Activated T-helper 1 cell treated with anti-CD3 and anti-CD28 coated beads, Interleukin-2, amount 50 U/mL, for 16 hours (primary cell): Measurements from ENCODE around the gene SNRPA.
A peak's percentile ranks its signal among the peaks of the same experiment; 100 is the strongest.

Source experiments
- DNase-seq, 2 donors: peaks; one replicate each; pipeline ENCODE4 v3.0.0-alpha.2; 2020; ENCODE audit warnings: low read depth in 1 of 2, low spot score in 1 of 2

The SNRPA gene

DNA sequence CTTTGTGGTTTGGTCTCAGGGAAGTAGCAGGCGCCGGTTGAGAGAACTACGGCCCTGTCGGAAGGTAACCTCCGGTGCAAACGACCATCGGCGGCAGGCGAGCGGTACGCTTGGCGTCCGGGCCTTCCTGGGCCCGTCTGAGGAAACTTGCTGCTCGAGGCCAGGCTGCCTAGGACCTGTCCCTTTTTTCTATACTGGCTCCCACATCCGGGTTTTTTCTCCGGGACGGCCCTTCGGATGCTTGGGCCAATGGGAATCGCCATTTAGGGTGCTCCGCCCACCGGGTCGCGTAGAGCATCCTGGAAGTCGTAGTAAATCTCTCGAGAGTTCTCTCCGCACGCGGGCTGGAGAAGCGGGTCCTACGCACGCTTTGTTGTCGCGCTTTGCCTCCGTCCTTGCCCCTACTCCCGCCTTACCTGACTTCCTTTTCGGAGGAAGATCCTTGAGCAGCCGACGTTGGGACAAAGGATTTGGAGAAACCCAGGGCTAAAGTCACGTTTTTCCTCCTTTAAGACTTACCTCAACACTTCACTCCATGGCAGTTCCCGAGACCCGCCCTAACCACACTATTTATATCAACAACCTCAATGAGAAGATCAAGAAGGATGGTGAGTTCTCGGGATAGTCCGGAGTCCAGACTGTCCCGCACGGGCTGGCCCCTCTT lies at the start of gene SNRPA:
SNRPA (plus strand) TSS at position 330 of the 664 bp plus-strand sequence; CDS start at position 536, 206 bp downstream.
- DNase-seq = peak; percentile 91 to 92

DNA sequence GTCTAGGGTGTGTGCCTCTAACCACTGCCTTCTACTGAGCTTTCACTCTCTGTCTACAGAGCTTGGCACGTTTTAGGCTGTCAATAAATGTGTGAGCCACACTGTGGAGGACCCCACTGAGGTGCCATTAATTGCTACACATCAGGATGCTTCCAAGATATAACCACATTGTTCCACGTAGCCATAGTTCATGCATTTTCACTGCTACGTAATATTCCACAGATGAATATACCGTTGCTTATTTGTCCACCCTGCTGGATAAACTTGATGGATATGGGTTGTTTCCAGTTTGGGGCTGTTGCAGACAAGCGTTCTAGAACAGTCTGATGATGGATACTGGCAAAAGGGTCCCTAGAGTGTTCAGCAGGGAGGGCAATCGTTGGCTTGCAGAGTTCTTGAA lies 49.2 kb upstream of the SNRPA start:
- no peak for DNase-seq

DNA sequence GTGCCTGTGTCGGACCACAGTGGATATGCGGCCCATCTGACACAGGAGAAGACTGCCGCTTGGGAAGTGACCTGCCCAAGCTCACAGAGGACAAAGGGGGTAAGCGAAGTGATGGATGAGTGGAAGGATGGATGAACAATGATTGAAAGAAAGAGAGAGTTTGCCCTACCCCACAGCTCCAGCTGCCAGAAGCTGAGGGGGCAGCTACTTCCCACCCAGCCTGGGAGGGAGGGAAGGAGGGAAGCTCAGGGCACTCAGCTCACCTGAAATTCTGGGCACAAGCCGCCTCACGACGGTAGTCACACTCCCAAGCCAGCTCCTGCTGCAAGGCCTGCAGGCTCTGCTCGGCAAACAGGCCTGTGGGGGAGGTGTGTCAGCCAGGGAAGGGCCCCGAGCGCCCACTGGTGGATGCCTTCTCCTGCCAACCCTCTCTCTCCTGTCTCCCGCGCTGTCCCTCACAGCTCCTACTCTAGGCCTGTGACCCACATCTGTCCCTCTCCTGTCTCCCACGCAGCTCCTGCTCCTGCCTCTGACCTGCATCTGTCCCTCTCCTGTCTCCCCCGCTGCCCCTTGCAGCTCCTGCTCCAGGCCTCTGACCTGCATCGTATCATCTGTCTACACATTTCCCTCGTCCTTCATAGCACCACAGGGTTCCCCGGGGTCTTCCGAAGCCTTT lies 48.5 kb upstream of the SNRPA start:
- DNase-seq = no peak

DNA sequence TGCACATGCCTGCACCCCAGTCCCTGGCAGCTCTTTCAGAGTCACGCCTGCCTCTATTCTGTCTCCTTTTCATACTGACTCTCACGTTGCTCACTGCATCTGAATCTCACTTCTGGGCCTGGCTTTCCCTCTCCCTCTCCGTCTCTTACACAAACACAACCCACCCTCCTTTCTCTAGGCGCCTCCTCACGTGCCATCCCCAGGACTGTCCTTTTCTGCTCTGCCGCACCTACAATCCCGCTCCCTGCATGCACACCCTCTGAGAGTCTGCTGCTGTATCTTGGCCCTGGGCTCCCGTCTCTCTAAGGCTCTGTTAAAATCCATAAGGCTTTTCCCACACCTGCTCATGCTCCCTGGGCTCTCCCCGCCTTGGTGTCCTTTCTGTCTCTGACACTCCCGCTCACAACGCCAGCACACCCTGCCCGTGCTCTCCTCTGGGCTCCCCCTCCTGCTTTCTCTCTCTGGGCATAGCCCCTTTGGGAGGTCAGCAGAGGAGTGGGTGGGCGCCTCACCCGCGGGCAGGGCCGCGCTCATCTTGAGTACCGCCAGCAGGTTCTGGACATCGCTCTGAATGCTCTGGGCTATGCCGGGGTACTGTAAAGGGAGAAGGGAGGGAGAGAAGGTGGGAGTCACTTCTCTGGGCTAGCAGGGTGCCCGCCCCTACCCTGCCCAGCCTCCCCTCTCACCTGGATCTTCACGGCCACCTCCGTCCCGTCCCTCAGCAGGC lies 47.8 kb upstream of the SNRPA start:
- no peak for DNase-seq

DNA sequence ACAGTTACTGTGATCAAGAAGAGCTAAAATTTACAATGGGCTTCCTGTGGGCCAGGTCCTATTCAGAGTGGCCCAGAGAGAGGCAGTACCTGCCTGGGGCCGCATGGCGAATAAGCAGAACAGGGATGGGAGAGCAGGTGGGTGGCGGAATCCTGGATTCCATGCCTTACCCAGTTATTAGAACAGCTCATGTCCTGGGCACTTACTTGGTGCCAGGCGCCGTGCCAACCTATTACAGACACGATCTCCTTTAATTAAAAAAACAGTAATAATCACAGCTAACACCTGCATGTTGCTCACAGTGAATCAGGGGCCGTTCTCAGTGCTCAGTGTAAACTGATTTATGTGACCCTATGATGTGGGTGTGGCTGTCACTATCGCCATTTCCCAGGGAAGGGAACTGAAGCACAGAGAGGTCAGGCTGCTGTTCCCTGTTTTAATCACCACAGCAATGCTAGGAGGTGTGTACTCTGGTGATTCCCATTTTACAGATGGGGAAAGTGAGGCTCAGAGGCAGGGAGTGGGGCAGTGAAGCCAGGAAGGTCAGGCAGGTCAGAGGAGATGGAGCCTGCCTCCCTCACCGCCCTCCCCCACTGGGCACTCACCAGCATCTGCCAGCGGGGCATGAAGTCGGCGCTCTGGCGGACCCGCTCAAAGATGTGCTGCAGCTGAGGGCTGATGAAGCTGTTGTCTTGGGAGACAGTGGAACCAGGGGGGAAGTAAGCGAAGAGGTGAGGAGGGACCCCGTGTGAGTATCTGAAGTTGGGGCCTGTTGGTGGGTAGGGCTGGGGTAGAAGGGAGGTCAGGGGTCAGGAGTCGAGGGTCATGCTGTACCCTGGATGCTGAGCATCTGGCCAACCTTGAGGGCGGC lies 46.3 kb upstream of the SNRPA start:
- no peak for DNase-seq

DNA sequence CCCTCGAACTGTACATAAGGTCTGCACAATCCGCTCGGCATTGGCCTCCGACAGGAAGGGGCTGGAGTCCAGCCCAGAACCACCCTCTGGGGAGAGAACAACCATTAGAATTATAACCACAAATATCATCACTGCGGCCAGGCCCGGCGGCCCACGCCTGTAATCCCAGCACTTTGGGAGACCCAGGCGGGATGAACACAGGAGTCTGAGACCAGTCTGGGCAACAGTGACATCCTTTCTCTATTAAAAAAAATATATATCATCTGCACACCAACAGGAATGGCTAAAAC lies 45.7 kb upstream of the SNRPA start:
- no peak for DNase-seq

DNA sequence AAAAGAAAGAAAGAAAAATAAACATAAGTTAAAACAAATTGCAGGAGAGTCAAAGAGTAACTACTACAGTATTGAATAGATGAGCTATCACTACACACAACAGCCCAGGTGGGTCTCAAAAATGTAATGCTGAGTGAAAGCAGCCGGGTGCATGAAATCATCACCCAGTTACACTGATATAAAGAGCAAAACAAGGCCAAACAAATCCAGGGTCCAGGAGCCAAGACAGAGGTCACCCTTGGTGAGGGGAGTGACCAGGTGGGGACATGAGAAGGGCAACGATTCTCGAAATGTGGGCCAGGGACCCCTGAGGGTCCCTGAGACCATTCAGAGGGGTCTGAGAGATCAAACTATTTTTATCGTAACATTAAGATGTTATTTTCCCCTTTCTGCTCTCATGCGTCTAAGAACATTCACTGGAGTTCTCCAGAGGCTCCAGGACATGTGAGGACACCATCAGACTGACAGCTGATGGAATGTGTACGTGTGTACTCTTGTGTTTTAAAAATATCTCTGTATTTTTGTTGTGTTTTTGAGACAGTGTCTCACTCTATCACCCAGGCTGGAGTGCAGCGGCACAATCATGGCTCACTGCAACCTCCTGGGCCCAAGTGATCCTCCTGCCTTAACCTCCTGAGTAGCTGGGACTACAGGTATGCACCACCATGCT lies 44.9 kb upstream of the SNRPA start:
- DNase-seq = no peak

DNA sequence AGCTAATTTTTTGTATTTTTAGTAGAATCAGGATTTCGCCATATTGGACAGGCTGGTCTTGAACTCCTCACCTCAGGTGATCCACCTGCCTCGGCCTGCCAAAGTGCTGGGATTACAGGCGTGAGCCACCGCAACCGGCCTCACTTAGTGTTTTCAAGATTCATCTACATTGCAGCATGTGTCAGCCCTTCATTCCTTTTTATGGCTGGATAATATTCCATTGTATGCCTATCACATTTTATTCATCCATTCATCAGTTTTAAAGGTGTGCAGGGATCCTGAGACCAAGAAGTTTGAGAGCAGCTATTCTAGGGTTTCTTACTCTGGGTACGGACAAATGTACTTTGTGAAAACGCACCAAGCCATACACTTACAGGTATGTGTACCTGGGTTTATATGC lies 43.4 kb upstream of the SNRPA start:
- no peak for DNase-seq

DNA sequence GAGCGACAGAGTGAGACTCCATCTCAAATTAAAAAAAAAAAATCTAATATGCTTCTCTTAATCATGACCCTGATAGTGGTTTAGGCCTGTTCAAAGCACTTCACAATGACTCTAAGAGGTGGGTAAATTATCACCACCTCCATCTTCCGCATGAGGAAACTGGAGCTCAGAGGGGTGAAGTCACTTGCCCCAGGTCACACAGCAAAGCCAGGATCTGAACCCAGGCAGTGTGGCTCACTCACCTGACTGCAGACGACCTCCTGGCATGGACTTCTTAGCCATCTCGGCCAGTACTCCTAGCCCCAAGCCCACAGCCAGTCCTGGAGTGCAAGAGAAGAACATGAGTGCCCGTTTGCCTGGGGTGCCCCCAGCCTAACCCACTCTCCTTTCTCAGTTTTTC lies 41.2 kb upstream of the SNRPA start:
- no peak for DNase-seq

DNA sequence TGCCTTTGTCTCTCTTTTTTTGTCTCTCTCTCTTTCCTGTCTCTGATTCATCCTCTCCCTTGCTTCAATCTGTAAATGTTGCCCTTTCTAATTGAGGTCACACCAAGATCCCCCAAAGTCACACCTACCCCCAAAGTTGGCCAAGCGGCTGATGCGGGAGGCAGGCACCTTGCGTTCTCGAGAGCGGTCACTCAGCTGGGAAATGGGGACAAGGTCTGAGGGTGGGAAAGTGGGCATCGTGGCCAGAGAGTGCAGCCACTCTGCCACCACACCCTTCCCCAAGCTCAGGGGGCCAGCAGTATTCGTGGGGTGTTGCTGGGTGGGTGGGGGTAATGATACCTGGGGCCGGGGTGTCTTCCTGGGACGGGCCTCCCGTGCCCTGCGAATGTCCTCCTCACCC lies 37.1 kb upstream of the SNRPA start:
- DNase-seq = no peak

DNA sequence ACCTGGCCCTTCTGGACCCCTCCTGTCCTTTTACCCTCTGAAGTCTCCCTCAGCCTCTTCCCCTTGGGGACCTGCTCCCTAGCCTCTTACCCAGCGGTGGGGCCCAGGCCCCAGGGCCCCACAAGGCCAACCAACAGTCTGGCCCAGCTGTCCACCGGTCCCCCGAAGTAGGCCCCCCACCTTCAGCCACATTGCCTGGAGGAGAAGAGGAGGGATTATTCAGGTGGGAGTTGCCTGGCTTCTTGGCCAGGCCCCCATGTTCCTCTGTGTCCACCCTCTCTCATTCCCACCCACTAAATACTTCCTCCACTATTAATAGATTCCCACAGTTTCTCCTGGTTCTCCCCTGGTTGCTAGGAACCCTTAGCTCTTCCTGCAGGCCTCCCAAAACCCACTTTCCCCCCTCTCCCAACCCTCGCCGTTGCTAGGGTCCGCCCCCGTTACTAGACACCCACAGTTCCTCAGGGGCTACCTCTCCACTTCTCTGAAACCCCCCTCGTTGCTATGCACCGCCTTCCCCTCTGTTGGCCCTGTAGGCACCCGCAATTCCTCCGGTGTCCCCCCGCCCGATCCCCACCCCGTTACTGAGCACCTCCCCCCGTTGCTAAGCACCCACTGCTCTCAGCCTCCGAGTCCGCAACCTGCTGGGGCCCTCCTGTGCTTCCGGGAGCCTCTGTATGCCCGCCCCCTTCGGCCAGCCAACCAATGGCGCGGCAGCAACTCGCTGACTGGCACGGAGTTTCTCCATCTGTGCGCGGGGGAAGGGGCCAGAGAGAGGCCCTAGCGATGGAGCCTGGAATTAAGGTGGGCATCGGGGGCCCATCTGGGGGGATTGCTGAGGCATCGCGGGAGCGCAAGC lies 36.3 kb upstream of the SNRPA start:
- DNase-seq = peak; percentile 85 to 87

DNA sequence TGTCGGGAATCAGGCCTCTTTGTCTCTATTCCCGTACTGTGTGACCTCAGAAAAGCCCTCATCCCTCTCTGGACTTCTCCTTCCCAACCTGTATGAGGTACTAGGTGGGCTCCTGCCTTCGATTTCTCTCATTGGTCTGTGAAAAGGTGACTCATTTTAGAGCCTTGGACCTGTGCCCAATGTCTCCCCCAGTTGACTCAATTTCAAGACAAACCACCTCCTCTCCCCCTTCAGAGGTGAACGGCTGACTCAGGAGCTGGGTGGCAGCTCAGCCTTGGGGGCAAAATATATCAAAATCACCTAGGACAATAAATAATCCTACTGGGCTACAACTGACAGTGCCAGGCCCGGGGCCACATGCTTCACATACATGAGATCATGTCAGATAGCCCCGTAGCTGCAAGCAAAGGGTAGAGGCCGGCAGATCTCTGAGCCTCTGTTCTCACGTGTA lies 34.9 kb upstream of the SNRPA start:
- peak; percentile 12 to 49 for DNase-seq

DNA sequence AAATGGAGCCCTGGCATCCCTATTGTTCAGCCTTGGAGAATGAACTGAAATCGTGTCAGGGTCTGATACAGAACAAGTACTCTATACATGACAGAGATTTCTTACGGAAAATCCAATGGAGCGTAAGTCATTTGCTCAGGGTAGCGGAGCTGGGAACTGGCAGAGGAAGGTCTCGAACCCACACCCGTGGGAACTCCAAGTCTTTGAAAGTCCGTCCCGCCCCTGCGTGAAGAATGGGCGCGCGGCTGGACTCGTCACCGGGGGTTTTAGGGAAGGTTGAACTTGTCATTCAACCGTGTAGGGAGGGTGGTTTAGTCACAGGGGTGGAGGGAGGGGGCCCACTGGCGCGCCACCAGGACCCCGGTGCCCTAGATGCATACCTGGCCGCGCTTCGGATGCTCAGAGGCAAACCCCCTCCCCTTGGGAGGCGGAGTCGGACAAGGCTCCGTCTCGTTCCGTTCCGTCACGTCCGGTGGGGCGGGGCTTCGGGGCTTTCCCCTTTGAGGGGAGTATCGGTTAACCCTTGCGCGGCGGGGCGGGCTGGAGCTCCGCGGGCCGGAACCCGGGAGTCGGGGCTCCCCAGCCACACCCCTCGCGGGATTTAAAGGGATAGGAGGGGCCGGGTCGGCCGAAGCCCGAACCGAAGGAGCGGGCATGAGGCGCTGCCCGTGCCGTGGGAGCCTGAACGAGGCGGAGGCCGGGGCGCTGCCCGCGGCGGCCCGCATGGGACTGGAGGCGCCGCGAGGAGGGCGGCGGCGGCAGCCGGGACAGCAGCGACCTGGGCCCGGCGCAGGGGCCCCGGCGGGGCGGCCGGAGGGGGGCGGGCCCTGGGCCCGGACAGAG lies 34.3 kb upstream of the SNRPA start, which contains the start of the genes COQ8B and ITPKC:
COQ8B (minus strand) TSS at position 405 of the 843 bp plus-strand sequence. CDS start 2,254 bp downstream, outside the sequence.
ITPKC (plus strand) TSS at position 631 of the 843 bp plus-strand sequence; CDS start at position 655, 24 bp downstream.
- peak; percentile 99 to 100 for DNase-seq

DNA sequence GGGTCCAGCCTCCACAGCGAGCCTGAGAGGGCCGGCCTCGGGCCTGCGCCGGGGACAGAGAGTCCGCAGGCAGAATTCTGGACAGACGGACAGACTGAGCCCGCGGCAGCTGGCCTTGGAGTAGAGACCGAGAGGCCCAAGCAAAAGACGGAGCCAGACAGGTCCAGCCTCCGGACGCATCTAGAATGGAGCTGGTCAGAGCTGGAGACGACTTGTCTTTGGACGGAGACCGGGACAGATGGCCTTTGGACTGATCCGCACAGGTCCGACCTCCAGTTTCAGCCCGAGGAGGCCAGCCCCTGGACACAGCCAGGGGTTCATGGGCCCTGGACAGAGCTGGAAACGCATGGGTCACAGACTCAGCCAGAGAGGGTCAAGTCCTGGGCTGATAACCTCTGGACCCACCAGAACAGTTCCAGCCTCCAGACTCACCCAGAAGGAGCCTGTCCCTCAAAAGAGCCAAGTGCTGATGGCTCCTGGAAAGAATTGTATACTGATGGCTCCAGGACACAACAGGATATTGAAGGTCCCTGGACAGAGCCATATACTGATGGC lies 33.6 kb upstream of the SNRPA start:
- no peak for DNase-seq

DNA sequence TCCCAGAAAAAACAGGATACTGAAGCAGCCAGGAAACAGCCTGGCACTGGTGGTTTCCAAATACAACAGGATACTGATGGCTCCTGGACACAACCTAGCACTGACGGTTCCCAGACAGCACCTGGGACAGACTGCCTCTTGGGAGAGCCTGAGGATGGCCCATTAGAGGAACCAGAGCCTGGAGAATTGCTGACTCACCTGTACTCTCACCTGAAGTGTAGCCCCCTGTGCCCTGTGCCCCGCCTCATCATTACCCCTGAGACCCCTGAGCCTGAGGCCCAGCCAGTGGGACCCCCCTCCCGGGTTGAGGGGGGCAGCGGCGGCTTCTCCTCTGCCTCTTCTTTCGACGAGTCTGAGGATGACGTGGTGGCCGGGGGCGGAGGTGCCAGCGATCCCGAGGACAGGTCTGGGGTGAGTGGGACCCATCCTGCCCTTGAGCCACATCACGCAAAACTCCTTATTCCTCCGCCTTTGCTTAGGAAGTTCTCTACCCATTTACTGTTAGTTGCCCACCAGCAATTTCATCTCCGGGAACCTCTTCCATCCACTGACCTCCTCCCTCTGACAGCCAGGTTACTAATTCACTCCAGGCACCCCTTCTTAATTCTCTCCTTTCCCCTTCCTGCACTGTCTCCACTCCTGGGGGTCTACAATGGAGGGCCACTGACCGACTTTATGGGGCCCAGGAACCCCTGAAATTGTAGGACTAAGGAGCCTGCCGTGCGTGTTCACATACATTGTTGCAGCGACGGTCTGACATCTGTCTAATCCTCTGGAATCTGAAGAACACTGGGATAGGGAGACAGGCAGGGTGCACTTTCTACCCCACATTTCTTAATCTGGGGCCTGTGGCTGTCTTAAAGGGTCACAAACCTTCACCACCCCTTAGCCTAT lies 32.9 kb upstream of the SNRPA start:
- DNase-seq = no peak

DNA sequence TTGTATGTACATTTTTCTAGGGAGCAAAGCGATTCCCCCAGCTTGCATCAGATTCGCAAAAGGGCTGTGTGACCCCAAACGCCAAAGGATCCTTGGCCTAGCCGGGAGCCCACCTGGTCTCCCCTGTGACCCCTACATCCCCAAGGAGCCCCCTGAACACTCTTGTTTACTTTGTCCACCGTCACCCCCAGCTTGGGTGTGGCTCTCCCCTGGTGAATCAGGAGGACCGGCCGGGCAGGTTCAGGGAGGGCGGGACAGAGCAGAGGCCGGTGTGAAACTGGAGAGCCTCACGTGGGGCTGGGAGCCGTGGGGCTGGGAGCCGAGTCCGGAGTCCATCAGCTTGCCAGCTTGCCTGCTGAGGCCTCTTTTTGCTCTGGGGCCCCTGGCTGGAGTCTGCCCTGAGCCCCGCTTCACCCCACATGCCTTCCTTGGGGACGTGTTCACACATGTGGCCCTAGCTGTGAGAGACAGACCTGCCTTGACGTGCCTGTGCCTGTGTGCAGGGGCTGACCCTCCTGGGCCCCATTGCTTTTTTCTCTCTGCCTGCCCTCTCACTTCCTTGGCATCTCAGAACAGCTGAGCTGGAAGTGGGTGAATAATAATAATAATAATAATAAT lies 32.1 kb upstream of the SNRPA start:
- no peak for DNase-seq

DNA sequence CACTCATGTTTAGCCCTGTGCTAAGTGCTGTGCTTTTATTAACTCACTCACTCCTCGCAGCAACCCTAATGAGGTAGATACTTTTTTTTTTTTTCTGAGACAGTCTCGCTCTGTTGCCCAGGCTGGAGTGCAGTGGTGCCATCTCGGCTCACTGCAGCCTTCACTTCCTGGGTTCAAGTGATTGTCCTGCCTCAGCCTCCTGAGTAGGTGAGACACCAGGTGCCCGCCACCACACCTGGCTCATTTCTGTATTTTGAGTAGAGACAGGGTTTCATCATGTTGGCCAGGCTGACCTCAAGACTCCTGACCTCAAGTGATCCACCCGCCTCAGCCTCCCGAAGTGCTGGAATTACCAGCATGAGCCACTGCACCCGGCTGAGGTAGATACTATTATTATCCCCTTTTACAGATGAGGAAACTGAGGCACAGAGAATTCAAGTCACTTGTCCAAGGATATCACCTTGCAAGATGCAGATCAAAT lies 31.5 kb upstream of the SNRPA start:
- DNase-seq = no peak
